Hepatocyte (in vitro differentiated cells): ENCODE measurements around the gene PAAF1.

ENCODE experiments used
- CTCF ChIP-seq: fragments of 200-600 bp; sonication (generic); IDR thresholded peaks from 2 replicates; pipeline ENCODE4 v1.5.1; 2016; ENCODE audit warnings: antibody characterized with exemption, mild to moderate bottlenecking; ENCODE audit not compliant: poor library complexity
- EZH2 ChIP-seq: fragments of 200-600 bp; sonication (generic); IDR thresholded peaks from 2 replicates; pipeline ENCODE4 v1.6.1; 2016; ENCODE audit warnings: antibody characterized with exemption, mild to moderate bottlenecking, borderline replicate concordance
- EZH2phosphoT487 ChIP-seq: fragments of 200-600 bp; sonication (generic); IDR thresholded peaks from one replicate; pipeline ENCODE4 v1.6.1; 2018; ENCODE audit warnings: antibody characterized with exemption, mild to moderate bottlenecking, low read depth, moderate library complexity; ENCODE audit not compliant: unreplicated experiment, severe bottlenecking

GRCh38 chr11:73944085-73944484 is 67.3 kb downstream of the PAAF1 start:
- TF ChIP-seq CTCF (no peak), EZH2 (no peak), EZH2phosphoT487 (no peak)
